Measurements from ENCODE around the gene HOXC12.

DNA sequence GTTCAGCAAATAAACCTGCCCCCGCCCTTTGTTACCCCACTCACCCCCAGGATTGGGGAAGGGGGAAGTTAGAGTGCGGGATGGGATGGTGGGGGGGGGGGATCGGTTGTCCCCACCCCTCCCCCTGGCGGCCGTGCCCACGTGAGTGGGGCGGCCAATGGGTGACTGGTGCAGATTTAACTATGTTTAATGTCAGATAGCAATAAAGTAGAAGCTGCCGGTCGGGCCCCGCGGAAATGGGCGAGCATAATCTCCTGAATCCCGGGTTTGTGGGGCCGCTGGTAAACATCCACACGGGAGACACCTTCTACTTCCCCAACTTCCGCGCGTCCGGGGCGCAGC is at the start of gene HOXC12:
- TF ChIP-seq, protein P1, sequence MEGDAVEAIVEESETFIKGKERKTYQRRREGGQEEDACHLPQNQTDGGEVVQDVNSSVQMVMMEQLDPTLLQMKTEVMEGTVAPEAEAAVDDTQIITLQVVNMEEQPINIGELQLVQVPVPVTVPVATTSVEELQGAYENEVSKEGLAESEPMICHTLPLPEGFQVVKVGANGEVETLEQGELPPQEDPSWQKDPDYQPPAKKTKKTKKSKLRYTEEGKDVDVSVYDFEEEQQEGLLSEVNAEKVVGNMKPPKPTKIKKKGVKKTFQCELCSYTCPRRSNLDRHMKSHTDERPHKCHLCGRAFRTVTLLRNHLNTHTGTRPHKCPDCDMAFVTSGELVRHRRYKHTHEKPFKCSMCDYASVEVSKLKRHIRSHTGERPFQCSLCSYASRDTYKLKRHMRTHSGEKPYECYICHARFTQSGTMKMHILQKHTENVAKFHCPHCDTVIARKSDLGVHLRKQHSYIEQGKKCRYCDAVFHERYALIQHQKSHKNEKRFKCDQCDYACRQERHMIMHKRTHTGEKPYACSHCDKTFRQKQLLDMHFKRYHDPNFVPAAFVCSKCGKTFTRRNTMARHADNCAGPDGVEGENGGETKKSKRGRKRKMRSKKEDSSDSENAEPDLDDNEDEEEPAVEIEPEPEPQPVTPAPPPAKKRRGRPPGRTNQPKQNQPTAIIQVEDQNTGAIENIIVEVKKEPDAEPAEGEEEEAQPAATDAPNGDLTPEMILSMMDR (IDR thresholded peaks at IDR 0.05), result no peak
- TF ChIP-seq POLR2A (IDR thresholded peaks at IDR 0.05), result no peak
